Endothelial cell of umbilical vein (primary cell): Measurements from ENCODE around the gene LEP.

Source experiments
- EZH2 ChIP-seq: IDR thresholded peaks from 2 replicates; pipeline ENCODE4 v1.6.1; 2012; ENCODE audit warnings: borderline replicate concordance, low read depth, mild to moderate bottlenecking, moderate library complexity, low read length, inconsistent platforms; ENCODE audit not compliant: severe bottlenecking
- FOS ChIP-seq: IDR thresholded peaks from 2 replicates; pipeline ENCODE4 v1.6.1; 2011; ENCODE audit warnings: mild to moderate bottlenecking, low read length, moderate library complexity, borderline replicate concordance; ENCODE audit not compliant: insufficient read depth
- GATA2 ChIP-seq: IDR thresholded peaks from 2 replicates; pipeline ENCODE4 v1.7.0; 2011; ENCODE audit warnings: low read depth, mild to moderate bottlenecking, moderate library complexity, mixed read lengths, low read length; ENCODE audit not compliant: insufficient read length, insufficient read depth
- JUN ChIP-seq: IDR thresholded peaks from 2 replicates; pipeline ENCODE4 v1.6.1; 2011; ENCODE audit warnings: borderline replicate concordance, low read depth; ENCODE audit not compliant: insufficient read length, insufficient read depth
- MYC ChIP-seq: IDR thresholded peaks from one replicate; pipeline ENCODE4 v1.6.1; 2011; ENCODE audit warnings: mild to moderate bottlenecking, low read depth, low read length
- POLR2A ChIP-seq: IDR thresholded peaks from 2 replicates; pipeline ENCODE4 v1.6.1; 2012; ENCODE audit warnings: low read depth, mild to moderate bottlenecking, control low read depth, low read length
- POLR2AphosphoS5 ChIP-seq: IDR thresholded peaks from 2 replicates; pipeline ENCODE4 v1.6.1; 2012; ENCODE audit warnings: low read depth, mild to moderate bottlenecking, control low read depth, low read length, moderate library complexity; ENCODE audit not compliant: insufficient read depth
- TF ChIP-seq, protein P1 (sequence below): IDR thresholded peaks from 2 replicates; pipeline ENCODE4 v1.6.1; 2011; ENCODE audit not compliant: insufficient read depth, insufficient read length
- TF ChIP-seq, protein P2 (sequence below), 2 donors: IDR thresholded peaks; 1 replicate in 1 of 2; 2 replicates in 1 of 2; pipeline ENCODE4 v1.5.1; 2011; ENCODE audit warnings: low read length in 2 of 2, mild to moderate bottlenecking in 2 of 2, moderate library complexity in 2 of 2, control low read depth in 1 of 2, inconsistent platforms in 1 of 2, low read depth in 1 of 2; ENCODE audit not compliant: insufficient read depth in 1 of 2; ENCODE audit errors: extremely low read depth in 1 of 2

DNA sequence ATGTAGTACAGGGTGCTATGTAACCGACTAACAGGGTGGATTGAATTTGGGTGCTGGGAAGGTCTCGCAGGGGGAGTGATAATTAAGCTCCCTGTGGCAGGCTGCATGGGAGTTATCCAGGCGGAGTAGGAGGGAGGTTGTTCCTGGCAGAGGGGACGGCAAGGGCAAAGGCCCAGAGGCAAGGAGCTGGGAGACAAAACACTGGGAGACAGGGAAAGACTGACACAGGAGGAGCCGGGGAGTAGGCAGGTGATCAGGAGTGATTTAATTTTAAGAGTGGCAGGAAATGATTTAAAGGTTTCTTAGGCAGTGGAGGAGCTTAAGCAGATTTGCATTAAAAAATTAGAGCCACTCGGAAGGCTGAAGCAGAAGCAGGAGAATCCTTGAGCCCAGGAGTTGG lies 40.7 kb upstream of the LEP start:
- TF ChIP-seq POLR2A (no peak), POLR2AphosphoS5 (no peak), FOS (no peak), EZH2 (no peak), MYC (no peak), JUN (no peak), GATA2 (no peak)
- TF ChIP-seq, protein P1, sequence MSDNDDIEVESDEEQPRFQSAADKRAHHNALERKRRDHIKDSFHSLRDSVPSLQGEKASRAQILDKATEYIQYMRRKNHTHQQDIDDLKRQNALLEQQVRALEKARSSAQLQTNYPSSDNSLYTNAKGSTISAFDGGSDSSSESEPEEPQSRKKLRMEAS, result no peak
- TF ChIP-seq, protein P2, sequence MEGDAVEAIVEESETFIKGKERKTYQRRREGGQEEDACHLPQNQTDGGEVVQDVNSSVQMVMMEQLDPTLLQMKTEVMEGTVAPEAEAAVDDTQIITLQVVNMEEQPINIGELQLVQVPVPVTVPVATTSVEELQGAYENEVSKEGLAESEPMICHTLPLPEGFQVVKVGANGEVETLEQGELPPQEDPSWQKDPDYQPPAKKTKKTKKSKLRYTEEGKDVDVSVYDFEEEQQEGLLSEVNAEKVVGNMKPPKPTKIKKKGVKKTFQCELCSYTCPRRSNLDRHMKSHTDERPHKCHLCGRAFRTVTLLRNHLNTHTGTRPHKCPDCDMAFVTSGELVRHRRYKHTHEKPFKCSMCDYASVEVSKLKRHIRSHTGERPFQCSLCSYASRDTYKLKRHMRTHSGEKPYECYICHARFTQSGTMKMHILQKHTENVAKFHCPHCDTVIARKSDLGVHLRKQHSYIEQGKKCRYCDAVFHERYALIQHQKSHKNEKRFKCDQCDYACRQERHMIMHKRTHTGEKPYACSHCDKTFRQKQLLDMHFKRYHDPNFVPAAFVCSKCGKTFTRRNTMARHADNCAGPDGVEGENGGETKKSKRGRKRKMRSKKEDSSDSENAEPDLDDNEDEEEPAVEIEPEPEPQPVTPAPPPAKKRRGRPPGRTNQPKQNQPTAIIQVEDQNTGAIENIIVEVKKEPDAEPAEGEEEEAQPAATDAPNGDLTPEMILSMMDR (IDR thresholded peaks at IDR 0.05; ENCODE audit: extremely low read depth in 1 of 2, insufficient read depth in 1 of 2, low read depth in 1 of 2, low read length in 2 of 2), result no peak
